GM18520 (cell line): ENCODE measurements around the gene MRPS2.

Experiments
- ATAC-seq: cut with Tn5 transposase; IDR thresholded peaks from one replicate; pipeline ENCODE4 v1.9.1; 2021; ENCODE audit not compliant: unreplicated experiment

The MRPS2 gene

DNA sequence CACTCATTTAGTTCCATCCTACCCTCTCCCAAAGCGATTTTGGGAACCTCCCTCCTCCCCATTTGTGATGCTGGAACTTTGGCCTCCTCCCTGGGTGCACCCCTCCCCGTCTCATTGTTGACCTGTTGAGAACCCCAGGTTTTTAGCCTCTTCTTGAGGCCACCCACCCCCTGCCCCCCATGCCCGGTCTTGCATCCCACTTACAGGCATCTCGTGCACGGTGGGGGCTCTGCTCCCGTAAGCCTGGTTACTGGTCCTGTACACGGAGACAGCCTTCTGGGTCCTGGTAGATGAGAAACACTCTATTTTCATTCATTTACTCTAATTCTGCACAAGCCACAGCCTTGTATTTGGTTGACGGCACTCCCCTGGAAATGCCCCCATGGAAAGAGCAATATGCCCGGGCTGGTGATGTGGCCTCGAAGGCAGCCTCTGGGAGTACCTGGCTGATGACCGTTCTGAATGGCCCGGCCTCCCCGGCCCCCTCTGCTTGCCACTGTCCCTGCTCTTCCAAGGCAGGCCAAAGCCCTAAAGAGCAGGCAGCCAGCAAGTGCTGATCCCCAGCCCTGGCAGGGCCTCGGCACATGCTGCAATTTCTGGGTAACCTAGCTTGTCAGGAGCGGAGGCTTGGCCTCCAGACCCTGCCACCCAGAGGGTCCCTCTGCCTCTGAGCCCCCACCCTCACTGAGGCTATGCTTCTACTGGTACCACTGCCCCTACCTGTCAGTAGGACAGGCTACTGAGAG lies 1.9 kb upstream of the MRPS2 start:
- no peak for ATAC-seq

GRCh38 chr9:135499326-135500070 lies 984 bp upstream of the MRPS2 start:
- ATAC-seq: no peak

DNA sequence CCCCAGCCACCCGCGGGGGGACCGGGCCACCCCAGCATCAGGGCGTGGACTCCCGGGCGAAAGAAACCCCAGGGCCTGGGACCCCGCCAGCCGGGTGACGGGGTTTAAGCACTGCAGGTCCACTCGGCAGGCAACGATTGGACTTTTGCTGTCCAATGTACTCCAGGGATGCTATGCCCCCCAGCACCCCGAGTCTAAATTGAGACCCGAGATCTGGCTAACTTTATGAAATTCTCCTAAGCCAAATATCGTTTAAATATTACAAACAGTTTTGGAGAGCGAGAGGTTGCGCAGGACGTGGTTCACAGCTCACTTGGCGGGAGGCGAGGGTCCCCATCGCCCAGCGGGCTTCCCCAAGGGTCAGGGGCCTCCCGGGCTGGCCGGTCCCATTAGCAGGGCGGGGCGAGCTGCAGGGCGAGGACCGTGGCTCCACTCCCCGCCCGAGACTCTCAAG lies 384 bp upstream of the MRPS2 start:
- ATAC-seq: no peak

GRCh38 chr9:135501261-135502167 lies 1.0 kb downstream of the MRPS2 start:
- ATAC-seq: no peak

GRCh38 chr9:135502168-135502872 lies 1.8 kb downstream of the MRPS2 start:
- ATAC-seq: no peak

DNA sequence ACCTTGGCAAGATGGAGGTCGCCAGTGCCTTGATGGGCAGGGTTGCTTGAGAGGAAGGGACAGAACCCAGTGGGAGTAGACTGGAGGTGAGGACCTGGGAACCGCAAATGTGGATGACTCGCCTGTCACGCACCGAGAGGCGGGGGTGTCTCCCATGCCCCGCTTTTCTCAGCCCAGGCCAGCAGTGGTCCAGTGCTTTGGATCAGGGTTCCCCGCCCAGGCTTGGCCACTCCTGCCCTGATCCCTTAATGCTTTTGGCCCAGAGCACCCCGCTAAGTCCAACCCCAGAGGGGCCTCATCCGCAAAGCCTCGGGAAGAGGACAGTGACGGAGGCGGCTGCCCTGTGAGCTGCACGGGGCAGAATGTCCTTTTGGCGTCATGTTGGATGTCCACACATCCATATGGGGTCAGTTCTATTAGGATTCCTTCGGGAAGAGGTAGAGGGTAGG lies 2.4 kb downstream of the MRPS2 start:
- no peak for ATAC-seq

DNA sequence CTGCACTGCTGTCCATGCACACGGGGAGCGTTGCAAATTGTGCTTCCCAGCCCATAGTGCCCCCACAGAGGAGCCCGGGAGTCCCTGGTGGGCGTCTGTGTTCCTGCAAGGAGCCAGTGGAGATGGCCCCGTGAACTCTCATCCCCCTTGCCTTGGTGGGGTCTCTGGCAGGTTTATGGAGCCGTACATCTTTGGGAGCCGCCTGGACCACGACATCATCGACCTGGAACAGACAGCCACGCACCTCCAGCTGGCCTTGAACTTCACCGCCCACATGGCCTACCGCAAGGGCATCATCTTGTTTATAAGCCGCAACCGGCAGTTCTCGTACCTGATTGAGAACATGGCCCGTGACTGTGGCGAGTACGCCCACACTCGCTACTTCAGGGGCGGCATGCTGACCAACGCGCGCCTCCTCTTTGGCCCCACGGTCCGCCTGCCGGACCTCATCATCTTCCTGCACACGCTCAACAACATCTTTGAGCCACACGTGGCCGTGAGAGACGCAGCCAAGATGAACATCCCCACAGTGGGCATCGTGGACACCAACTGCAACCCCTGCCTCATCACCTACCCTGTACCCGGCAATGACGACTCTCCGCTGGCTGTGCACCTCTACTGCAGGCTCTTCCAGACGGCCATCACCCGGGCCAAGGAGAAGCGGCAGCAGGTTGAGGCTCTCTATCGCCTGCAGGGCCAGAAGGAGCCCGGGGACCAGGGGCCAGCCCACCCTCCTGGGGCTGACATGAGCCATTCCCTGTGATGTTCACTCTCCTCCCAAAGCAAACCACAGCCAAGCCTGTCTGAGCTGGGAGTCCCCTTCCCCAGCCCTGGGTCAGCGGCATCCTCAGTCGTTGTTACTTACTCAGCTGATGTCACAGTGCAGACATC lies 3.1 kb downstream of the MRPS2 start:
- no peak for ATAC-seq

DNA sequence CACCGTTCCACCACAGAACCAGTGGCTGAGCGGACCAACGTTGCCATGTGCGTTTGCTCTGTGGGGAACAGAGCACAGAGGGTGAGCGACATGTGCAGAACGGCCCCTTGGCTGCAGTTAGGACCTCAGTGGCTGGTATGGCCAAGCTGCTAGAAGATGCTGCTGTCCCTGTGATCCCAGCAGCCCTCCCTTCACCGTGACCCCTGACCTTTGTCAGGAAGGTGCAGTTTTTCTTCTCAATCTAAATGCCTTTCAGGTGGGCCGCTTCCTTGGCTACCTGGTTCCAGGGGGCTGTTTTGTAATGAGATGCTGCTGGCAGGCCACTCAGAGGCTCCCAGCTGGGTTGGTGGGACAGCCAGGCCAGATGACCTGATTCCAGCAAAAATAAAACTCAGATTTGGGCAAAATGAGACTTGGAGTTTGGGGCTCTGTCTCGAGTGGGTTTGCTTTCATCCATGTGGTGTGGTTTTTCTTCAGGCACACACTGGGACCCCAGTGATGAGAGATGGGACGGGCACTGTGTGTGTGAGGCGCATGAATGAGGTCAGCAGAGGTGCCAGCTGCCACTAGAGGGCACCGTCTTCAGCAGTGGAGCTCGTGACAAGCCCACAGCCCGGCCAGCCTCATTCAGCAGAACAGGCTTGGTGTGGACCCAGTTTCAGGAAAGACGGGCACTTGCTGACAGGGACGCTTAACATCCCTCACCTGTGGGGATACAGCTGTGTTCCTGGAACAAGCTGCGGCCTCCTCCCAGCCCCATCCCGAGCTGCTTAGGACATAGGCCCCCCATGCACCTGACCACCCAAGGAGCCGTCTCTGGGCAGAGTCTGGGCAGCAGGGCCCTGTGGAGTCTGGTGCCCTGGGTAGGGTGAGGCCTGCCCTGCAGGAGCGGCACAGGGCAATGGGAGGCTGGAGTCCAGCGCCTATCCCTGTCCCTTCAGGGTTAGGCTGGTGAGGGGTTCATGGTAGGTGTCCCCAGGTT lies 4.1 kb downstream of the MRPS2 start:
- ATAC-seq: no peak

GRCh38 chr9:135505406-135506187 lies 5.1 kb downstream of the MRPS2 start:
- ATAC-seq: no peak

- ATAC-seq: no peak
Observed at GRCh38 chr9:135506327-135507103, 6.0 kb downstream of the MRPS2 start.

- ATAC-seq: no peak
Observed at GRCh38 chr9:135507104-135508035, 6.9 kb downstream of the MRPS2 start.

DNA sequence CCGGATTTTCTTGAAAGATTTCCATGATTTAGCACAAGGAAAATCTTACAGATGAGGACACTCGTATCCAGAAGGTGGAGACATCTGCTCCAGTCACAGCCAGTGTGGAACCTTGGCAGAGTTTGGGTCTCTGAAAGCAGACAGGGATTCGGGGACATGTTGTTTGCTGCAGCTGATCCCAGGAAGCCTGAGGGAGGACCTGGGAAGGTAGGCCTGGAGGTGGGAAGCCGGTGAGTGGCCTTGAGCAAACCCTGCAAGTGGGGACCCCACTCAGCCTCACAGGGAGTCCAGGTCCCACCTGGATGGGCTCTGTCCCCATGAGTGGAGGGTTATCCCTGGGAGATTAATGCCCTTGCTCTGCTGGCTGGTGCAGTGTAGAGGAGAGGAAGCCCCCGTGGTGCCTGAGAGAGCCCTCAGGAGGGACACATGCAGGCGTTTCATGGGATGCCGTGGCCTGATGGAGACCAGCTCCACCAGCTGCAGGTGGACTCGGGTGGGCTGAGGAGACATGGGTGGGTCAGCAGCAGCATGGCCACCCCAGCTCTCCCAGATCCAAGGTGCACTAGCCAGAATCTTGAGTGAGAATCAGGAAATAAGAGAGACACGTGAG lies 7.8 kb downstream of the MRPS2 start:
- no peak for ATAC-seq

- ATAC-seq: no peak
Observed at GRCh38 chr9:135509458-135509857, 9.0 kb downstream of the MRPS2 start.

DNA sequence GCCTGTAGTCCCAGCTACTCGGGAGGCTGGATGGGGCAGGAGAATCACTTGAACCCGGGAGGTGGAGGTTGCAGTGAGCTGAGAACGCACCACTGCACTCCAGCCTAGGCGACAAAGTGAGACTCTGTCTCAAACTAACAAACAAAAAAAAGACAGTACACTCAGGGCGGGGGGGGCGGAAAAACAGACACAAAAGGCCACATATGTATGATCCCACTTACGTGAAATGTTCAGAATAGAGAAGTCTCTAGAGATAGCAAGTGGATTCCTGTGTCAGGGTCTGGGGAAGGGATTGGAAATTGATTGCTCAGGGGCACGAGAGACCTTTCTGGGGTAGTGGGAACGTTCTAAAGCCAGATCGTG lies 11.7 kb downstream of the MRPS2 start:
- ATAC-seq: no peak

DNA sequence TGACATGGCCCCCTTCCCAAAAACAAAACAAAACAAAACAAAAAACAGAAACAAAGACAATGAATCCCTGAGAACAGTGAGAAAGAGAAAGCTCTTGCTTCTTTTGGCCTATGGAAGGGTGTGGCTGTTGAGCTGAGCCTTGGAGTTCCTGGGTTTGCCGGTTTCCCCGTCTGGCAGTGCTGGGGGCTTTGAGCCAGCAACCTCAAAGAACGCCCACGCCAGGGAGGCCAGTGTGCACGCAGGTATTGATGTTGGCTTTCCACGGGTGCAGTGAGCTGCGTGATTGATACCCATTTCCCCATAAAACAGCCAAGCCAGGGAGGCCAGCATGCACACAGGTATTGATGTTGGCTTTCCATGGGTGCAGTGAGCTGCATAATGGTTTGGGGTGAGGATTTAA lies 12.4 kb downstream of the MRPS2 start:
- no peak for ATAC-seq
